IMR-90 (cell line): ENCODE results near the gene TCF4.

Source experiments
- CTCF ChIP-seq: conservative IDR thresholded peaks from 2 replicates; pipeline ENCODE4 v1.5.1; 2012; ENCODE audit warnings: mild to moderate bottlenecking, low read depth, low read length, improper control_type of control experiment
- ELK1 ChIP-seq: fragments of 150-350 bp; IDR thresholded peaks from 2 replicates; pipeline ENCODE4 v1.6.1; 2016; ENCODE audit warnings: low read depth, mild to moderate bottlenecking, low read length, moderate library complexity, borderline replicate concordance
- MAZ ChIP-seq: IDR thresholded peaks from 2 replicates; pipeline ENCODE4 v1.6.1; 2012; ENCODE audit warnings: low read depth, mild to moderate bottlenecking, low read length, improper control_type of control experiment, moderate library complexity, borderline replicate concordance
- POLR2A ChIP-seq: IDR thresholded peaks from 2 replicates; pipeline ENCODE4 v1.6.1; 2012; ENCODE audit warnings: mild to moderate bottlenecking, low read depth, low read length
- RAD21 ChIP-seq: IDR thresholded peaks from 2 replicates; pipeline ENCODE4 v1.6.1; 2012; ENCODE audit warnings: low read length, improper control_type of control experiment
- RCOR1 ChIP-seq: IDR thresholded peaks from 2 replicates; pipeline ENCODE4 v1.6.1; 2012; ENCODE audit warnings: mild to moderate bottlenecking, low read length, improper control_type of control experiment; ENCODE audit not compliant: insufficient replicate concordance
- USF2 ChIP-seq: fragments of 150-350 bp; IDR thresholded peaks from 2 replicates; pipeline ENCODE4 v1.6.1; 2017; ENCODE audit warnings: mild to moderate bottlenecking, antibody characterized with exemption, low read length, low read depth

- no peak for TF ChIP-seq MAZ
- no peak for TF ChIP-seq CTCF
- TF ChIP-seq ELK1: no peak
- no peak for TF ChIP-seq POLR2A
- TF ChIP-seq USF2: no peak
- no peak; the same call in 1 of the 2 replicates for TF ChIP-seq RAD21
- TF ChIP-seq RCOR1: no peak
These were observed 110.5 kb downstream of the TCF4 start for GRCh38 chr18:55477499-55477859.
